ENCODE measurements around the gene ATP6V1B1. TPM values are rescaled to one million over a fixed set of nuclear protein-coding genes. Genes with fewer than 3 reads are reported as not detected.

ATP6V1B1 gene
- total and polyA plus RNA-seq, 7 donors = 0.10 to 0.70 (median 0.38) TPM; not detected in 2

DNA sequence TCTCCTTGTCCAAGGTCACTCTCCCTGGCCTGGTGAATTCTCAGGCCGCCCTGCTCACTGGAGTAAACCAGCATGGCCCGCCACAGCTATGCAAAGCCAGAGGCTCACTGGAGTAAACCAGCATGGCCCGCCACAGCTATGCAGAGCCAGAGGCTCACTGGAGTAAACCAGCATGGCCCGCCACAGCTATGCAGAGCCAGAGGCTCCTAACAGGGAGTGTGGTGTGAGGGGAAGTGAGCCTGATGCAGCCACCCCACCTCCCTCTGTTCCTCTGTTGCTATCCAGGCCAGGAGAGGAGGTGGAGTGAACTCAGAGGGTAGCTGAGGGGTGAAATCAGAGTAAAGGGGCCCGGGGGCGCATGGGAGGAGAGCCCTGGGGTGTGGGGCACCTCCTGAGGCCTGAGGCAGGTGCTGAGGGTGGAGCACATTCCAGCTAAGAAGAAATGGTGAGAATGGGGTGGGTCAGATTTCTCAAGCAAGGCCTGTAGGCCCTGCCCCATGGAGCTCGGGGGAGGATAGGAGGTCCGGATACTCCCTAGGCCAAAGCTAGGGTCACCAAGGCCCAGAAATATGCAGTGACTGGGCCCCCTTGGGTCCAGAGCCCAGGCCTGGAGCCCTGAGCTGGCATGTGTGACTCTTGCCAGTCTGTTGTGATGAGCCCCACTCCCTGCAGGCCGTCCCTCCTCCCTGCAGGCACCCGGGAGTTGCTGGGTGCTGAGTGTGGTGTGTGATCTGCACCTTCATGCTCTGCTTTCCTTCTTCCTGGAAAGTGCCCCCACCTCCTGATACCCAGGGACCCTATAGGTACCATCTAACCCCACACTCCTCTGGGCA is 1.5 kb downstream of the ATP6V1B1 start:
- Histone ChIP-seq H3K27ac (no peak overlapping the region), H3K4me3 (no peak overlapping the region), H3K27me3 (ENCODE audit: insufficient read depth in 3 of 3, low read length in 2 of 3) (no peaks in the 10 kb centered on the region), H3K9me3 (no peaks in the 10 kb centered on the region), H3K4me1 (no peaks in the 10 kb centered on the region), H3K36me3 (ENCODE audit: insufficient read depth in 1 of 2, low read depth in 1 of 2) (no peaks in the 10 kb centered on the region)
- intact Hi-C loops (cut with DNase I) = no loop called here
- WGBS, 3 donors = 68 to 87% (median 76%) methylated on average over 8 to 10 of the region's 10 CpGs
- DNase-seq (no peak), ATAC-seq (no peak)
- TF ChIP-seq, protein P1, sequence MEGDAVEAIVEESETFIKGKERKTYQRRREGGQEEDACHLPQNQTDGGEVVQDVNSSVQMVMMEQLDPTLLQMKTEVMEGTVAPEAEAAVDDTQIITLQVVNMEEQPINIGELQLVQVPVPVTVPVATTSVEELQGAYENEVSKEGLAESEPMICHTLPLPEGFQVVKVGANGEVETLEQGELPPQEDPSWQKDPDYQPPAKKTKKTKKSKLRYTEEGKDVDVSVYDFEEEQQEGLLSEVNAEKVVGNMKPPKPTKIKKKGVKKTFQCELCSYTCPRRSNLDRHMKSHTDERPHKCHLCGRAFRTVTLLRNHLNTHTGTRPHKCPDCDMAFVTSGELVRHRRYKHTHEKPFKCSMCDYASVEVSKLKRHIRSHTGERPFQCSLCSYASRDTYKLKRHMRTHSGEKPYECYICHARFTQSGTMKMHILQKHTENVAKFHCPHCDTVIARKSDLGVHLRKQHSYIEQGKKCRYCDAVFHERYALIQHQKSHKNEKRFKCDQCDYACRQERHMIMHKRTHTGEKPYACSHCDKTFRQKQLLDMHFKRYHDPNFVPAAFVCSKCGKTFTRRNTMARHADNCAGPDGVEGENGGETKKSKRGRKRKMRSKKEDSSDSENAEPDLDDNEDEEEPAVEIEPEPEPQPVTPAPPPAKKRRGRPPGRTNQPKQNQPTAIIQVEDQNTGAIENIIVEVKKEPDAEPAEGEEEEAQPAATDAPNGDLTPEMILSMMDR (IDR thresholded peaks at IDR 0.05) = no peak

DNA sequence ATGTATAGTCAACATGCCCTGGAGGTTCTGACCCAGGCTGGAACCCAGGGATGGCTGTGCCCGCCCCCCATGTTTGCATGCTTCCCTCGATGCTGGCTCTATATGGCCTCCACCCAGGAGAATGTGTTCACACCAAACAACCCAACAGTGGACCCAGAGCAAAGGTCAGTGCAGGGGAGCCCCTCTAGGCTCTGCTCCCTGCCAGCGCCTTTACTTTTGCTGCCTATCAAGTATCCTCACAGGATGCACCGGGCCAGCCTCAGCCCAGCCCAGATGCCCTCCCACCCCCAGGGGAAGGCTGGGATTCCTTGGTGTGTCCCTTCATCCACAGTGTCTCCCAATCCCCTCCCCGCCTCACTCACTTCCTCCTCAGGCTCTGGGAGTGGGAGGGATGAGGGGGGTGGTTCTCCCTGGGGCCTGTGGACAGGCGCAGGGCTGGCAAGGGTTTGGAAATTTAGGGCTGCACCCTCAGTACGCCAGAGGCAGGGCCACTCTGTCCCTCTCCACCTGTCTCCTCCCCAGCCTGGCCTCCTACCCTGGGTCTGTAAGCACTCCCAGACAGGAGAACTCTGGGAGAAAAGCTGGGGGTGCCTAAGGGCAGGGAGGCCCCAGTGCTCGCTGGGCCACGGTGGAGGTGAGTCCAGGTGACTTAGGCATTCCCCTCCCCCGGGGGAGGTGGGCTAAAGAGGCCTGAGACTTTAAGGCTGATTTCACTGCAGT is 2.3 kb downstream of the ATP6V1B1 start:
- H3K36me3 ChIP-seq (ENCODE audit: insufficient read depth in 1 of 2, low read depth in 1 of 2) = no peaks in the 10 kb centered on the region
- ATAC-seq = no peak
- no peak for DNase-seq
- H3K4me3 ChIP-seq = no peak overlapping the region
- 68 to 75% (median 75%) methylated on average over 10 of the region's 10 CpGs for WGBS, 3 donors
- H3K9me3 ChIP-seq = no peaks in the 10 kb centered on the region
- no peaks in the 10 kb centered on the region for H3K4me1 ChIP-seq
- H3K27ac ChIP-seq = no peak overlapping the region
- intact Hi-C loops (cut with DNase I) = no loop called here
- TF ChIP-seq, protein P1 (IDR thresholded peaks at IDR 0.05) = no peak
- H3K27me3 ChIP-seq (ENCODE audit: insufficient read depth in 3 of 3, low read length in 2 of 3) = no peaks in the 10 kb centered on the region

DNA sequence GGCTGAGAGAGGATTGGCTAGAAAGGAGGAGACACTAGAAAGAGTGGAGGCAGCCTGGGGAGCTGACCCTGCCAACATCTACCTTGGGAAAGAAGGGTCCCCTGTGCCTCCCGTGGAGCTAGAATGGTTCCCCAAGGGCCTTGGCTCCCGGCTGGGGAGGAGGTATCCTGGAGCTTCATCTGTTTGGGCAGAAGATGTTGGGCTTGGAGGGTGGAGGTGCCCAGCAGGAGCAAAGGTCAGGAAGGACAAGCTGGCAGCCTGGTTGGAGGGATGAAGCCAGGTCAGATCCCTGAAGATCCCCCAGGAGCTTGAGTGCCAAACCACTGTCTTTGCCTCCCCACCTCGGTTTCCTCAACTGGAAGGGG is 2.9 kb downstream of the ATP6V1B1 start:
- no peaks in the 10 kb centered on the region for H3K4me1 ChIP-seq
- WGBS, 3 donors = 44 to 50% (median 49%) methylated on average over 3 of the region's 3 CpGs
- H3K27ac ChIP-seq = no peak overlapping the region
- ATAC-seq (no peak), DNase-seq (no peak)
- no peaks in the 10 kb centered on the region for H3K9me3 ChIP-seq
- no peaks in the 10 kb centered on the region for H3K36me3 ChIP-seq (ENCODE audit: insufficient read depth in 1 of 2, low read depth in 1 of 2)
- H3K4me3 ChIP-seq = no peak overlapping the region
- H3K27me3 ChIP-seq (ENCODE audit: insufficient read depth in 3 of 3, low read length in 2 of 3) = no peaks in the 10 kb centered on the region
- intact Hi-C loops (cut with DNase I) = no loop called here
- TF ChIP-seq, protein P1 (IDR thresholded peaks at IDR 0.05) = no peak

DNA sequence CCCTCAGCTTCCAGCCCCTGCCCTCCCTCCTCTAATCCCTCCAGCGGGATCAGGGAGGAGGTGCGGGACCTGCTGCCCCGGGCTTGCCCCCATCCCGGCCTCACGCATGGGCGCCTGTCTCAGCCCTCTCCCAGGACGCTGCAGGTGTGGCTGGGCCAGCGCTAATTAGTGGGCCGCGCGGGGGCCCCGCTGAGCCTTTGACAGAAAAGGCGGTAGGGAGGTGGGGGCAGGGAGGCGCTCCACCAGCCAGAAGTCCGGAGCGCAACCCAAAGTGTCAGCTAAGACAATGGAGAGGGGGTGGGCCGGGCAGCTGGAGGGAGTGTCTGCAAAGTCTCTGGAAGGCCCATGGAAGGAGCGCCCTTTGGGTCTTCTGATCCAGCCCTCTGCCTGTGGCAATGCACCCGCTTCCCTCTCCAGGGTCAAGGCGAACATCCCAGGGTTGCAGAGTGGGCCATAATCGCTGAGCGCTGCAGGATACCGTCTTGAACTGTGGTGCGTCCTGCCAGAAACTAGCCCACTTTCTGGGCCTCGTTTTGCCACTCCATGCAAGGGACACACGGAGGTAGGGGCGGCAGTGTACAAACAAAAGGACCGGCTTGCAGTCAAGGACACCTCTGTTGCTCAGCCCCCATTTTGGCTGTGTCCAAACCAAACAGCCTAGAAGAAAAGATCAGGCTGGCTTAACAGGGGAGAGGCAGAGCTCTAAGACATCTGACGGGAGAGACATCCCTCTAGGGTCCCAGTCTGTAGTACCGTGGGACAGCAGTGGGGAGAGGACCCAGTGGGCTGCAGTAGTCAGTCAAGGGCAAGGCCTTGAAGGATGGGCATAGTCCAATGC is 3.5 kb downstream of the ATP6V1B1 start:
- intact Hi-C loops (cut with DNase I) = no loop called here
- Histone ChIP-seq H3K27me3 (ENCODE audit: insufficient read depth in 3 of 3, low read length in 2 of 3) (no peaks in the 10 kb centered on the region), H3K27ac (no peak overlapping the region), H3K4me3 (no peak overlapping the region), H3K9me3 (no peaks in the 10 kb centered on the region), H3K36me3 (ENCODE audit: insufficient read depth in 1 of 2, low read depth in 1 of 2) (no peaks in the 10 kb centered on the region), H3K4me1 (no peaks in the 10 kb centered on the region)
- ATAC-seq = no peak
- 63 to 72% (median 66%) methylated on average over 30 of the region's 30 CpGs for WGBS, 3 donors
- no peak for DNase-seq
- TF ChIP-seq, protein P1 (IDR thresholded peaks at IDR 0.05) = no peak

Measured in psoas muscle (tissue), 8 donors.